Activated CD4-positive, alpha-beta T cell treated with anti-CD3 and anti-CD28 coated beads, Interleukin-2, amount 50 U/mL, for 48 hours (primary cell): ENCODE measurements around the gene PDE4D.
"Not testable (repeated sequence)": the region's sequence is repeated elsewhere in the genome, so short reads cannot be mapped to it uniquely, and the experiment has no call there.

Source experiments
- DNase-seq, 2 experiments: peaks; one replicate each; pipeline ENCODE4 v3.0.0-alpha.2; 2020

PDE4D gene

GRCh38 chr5:59798862-59799667, 94.5 kb downstream of the PDE4D start:
- no peak for DNase-seq

- no peak for DNase-seq
These were observed 98.4 kb downstream of the PDE4D start for GRCh38 chr5:59795141-59795540.

GRCh38 chr5:59792983-59793585, 100.4 kb downstream of the PDE4D start:
- DNase-seq, result no peak

GRCh38 chr5:59791617-59792016, 101.9 kb downstream of the PDE4D start:
- DNase-seq, result no peak

GRCh38 chr5:59790776-59791475, 102.6 kb downstream of the PDE4D start:
- DNase-seq, result no peak

GRCh38 chr5:59790376-59790775, 103.2 kb downstream of the PDE4D start:
- no peak for DNase-seq

DNA sequence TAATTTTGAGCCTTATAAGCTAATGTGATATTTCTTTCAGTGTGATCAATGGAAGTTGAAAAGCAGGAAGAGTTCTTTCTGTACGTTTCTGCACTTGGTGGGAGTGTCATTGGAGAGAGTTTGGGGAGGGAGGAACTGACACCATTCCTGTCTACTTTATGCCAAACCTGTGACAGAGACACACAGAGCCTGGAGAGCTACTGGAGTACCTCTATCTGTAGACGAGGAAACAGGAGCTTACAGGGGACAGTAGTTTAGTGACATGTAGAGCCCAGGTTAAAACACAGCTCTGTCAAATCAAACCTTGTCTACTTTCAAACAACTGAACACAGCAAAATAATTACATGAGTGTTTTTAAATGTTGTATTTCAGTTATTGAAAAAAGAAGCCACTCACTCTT, 103.6 kb downstream of the PDE4D start:
- no peak for DNase-seq

- DNase-seq, result no peak
These were observed 104.3 kb downstream of the PDE4D start for GRCh38 chr5:59789197-59789596.

DNA sequence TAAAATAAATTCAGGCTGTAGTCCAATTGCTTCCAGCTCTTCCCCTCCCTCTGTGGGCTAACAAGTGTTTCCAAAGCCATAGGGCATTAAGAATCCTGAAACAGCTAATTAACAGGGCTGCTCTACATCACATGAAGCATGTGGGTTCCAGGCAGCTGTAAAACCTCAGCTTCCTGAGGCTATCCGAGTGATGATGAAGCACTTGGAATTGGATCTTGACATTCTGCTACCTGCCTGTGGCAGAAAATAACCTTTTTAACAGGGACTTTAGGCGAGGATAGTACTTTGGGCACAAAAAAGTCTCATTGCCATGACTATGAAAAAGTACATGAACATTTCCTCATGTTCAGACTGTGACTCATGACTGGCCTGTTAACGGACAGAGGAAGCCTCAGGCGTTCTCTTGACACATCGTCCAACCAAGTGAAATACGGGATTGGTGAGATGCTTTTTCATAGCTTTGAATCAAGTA, 107.2 kb downstream of the PDE4D start:
- DNase-seq, result no peak

DNA sequence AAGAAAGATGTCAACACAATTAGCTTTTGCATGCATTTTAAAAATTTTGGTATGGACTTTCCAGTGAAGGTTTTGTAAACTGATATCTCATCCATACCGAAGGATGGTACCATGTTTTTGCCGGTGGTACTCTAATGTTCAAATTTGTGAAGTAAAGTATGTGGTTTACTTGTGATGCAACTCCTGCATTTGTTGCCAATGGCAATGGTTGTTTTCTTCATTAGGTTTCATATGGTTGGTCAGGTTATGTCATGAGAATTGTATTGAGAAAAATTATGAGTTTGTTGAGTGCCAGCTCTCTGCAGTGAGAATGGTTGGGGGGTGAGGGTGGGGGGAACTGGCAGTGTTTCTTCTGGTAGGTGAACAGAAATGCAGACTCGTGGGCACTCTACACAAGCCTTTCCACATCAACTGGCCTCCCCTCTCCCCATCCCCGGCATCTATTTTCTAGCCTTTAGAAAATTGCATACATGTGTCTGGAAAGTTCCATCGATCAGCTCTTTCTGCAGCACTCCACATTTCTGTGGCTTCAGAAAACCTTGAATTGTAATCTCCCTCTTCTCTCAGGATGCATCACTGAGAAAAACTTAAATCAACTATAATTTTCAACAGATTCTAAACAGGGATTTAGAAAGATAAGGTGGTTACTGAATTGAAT, 107.7 kb downstream of the PDE4D start:
- DNase-seq, result no peak

DNA sequence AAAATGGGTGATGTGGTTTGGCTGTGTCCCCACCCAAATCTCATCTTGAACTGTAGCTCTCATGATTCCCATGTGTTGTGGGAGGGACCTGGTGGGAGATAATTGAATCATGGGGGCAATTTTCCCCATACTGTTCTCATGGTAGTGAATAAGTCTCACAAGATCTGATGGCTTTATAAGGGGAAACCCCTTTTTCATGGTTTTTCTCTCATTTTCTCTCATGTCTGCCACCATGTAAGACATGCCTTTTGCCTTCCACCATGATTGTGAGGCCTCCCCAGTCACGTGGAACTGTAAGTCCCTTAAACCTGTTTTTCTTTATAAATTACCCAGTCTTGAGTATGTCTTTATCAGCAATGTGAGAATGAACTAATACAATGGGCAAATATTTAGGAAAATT, 108.8 kb downstream of the PDE4D start:
- not testable (repeated sequence) for DNase-seq

GRCh38 chr5:59783264-59783663, 110.3 kb downstream of the PDE4D start:
- DNase-seq, result no peak

- no peak for DNase-seq
These were observed 110.7 kb downstream of the PDE4D start for GRCh38 chr5:59782856-59783255.

DNA sequence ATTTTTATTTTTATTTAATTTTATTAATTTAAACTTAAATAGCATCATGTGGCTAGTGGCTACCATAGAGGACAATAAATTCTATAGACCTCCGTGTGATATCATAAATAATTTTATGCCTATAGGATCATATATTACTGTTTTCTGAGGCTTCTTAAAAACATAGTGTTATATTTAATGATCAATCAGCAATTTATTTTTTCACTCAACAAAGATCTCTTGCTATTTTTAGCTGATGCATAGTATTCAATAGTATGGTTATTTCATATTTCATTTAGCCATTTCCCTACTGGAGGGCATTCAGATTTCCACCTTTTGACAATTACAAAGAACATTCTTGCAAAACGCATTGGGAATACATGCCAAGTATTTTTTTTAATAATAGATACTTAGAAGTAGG, 114.1 kb downstream of the PDE4D start:
- no peak for DNase-seq

GRCh38 chr5:59777028-59777427, 116.5 kb downstream of the PDE4D start:
- DNase-seq, result no peak

DNA sequence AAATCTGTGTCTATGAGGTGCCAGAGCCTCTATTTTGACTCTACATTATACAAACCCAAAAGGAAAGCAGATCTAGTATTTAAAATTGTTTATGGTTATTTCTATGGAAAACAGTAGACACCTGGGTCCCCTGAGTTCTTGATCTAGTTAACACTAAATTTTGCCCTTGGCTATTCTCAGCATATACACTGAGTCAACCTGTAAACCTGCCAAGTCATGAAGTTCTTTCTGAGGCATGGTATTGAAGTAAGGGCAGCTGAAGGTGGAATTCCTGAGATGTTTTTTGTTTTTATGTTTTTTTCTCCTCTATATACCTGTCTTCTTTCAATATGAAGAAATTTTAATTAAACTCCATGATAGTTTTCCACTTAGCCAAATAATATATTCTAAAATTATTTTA, 120.2 kb downstream of the PDE4D start:
- DNase-seq, result no peak

DNA sequence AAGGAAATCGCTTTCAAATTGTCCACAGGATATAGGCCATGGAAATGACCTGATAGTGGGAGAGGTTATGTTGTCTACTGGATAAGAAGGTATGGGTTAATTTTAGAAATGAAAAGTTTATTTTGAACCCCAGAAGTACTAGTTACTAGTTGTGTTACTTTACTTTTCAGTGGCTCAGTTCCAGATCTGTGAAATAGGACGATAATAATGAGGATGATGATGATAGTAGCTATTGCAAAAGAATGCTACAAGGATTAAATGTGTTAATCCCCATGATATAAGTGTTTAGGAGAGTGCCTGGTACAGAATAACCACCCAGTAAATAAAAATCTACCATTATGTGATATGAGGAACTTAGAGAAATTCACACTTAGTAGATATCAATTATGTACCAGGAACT, 120.8 kb downstream of the PDE4D start:
- no peak for DNase-seq

DNA sequence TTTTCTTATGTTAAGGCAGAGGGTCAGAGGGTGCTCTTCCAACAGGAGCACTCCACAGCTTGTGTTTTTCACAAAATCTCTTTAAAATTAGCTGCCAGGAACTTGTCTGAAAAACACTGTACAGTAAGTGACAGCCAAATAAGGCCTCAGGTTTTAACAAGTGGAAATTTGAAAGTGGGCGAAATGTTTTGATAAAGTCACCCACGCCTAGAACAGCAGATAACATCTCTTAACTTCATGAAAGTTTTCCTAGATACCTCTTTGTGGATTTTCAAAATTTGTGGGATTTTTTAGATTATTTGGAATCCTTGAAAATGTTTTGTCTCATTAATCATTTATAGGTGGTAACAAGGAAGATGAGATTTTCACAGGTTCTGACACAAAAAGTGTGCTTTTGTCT, 121.3 kb downstream of the PDE4D start:
- DNase-seq, result no peak

- DNase-seq, result no peak
These were observed 122.6 kb downstream of the PDE4D start for GRCh38 chr5:59770953-59771352.

DNA sequence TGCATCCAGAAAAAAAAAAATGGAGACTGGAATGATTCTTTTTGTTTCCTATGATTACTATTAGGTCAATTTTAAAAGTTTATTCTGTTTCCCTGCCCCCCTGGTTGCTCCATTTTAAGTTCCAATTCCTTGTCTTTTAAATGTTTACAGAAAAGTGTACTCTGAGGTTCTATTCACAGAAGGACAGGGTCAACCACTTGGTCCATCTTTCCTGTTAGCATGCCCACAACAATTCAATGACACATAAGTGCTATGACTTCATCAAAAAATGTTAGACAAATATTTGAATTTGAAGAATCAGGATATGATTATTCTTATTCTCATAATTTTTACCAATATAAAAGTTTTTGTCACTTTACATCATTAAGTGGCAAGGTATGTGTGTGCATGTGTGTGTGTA, 123.7 kb downstream of the PDE4D start:
- DNase-seq, result no peak

DNA sequence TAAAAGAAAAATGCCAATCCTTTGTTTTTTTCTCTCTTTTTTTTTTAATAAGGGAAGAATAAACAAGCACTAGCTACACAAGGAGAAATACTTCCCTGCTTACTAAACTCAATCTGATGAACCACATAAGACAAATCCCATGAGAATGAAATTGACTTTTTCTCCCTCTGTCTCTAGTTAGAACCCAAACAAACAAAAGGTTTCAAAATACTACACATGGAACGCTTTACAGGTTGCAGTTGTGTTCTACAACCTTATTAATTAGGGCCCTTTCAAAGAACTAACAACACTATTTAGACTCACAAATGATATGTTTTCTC, 124.5 kb downstream of the PDE4D start:
- no peak for DNase-seq

DNA sequence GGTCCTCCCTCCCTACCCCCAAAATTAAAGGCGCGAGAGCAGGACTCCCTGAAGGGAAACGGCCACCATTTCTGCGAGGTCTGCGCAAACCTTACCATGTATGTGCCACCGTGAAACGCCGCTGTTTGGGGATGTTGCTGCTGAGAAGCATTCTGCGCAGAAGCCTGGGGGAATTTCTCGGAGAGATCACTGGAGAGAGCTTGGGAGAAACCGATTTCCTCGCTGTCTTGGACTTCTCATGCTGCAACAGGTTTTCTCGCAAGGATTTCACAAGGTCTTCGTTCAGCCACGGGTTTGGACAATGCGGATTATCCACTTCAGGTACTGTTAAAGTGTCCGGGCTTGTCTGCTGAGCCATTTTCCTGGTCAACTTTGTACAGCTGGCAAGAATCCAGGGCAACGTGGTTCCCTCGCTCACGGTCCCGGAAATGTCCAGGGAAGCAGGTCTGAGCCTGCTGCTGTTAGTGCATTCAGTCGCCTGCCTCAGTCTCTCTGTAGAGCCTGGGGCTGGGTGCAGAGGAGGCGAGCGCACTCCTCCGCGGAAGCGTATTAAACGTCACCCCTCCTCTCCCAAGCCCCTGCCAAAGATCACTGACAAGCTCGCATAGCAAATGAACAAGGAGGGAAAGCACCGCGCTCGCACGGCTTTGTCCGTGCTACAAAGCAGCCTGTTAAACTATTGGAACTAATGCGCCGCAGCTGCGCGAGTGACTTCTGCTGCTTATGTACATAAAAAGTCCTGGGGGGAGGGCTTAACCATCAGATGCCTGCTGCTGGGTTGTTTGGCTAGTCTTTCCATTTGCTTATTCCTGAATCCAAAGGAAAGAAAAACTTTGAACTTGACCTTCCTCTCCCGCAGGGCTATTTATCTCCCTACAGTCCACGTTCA, 125.1 kb downstream of the PDE4D start:
- DNase-seq, result peak; percentile 15 to 27
